Measurements from ENCODE around the gene OIT3. TPM values are rescaled to one million over a fixed set of nuclear protein-coding genes. Genes with fewer than 3 reads are reported as not detected.

OIT3 gene
- polyA plus RNA-seq, 2 of the 4 experiments (the other 2 are of a cell fraction): 0.06 to 0.08 TPM

GRCh38 chr10:72943498-72944234, 50.1 kb downstream of the OIT3 start:
- TF ChIP-seq, protein P1, sequence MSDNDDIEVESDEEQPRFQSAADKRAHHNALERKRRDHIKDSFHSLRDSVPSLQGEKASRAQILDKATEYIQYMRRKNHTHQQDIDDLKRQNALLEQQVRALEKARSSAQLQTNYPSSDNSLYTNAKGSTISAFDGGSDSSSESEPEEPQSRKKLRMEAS (IDR thresholded peaks at IDR 0.05): no peak
- TF ChIP-seq TFCP2L1 (CRISPR knock-in tag; IDR thresholded peaks at IDR 0.05) (no peak), RARB (CRISPR knock-in tag; IDR thresholded peaks at IDR 0.05) (no peak), FOXS1 (CRISPR knock-in tag; IDR thresholded peaks at IDR 0.05) (no peak), BHLHE40 (IDR thresholded peaks at IDR 0.05; ENCODE audit: low read depth, low read length) (no peak), HOXB13 (CRISPR knock-in tag; IDR thresholded peaks at IDR 0.05; ENCODE audit: low read depth) (no peak), CBX2 (IDR thresholded peaks at IDR 0.05; ENCODE audit: borderline replicate concordance, low read depth) (no peak), HES2 (IDR thresholded peaks at IDR 0.05) (no peak), HMGXB4 (CRISPR knock-in tag; IDR thresholded peaks at IDR 0.05; ENCODE audit: borderline replicate concordance) (no peak), RCOR1 (IDR thresholded peaks at IDR 0.05; ENCODE audit: low read depth, low read length) (no peak), HOXA7 (CRISPR knock-in tag; IDR thresholded peaks at IDR 0.05) (no peak)
- 48% methylated on average over 2 of the region's 2 CpGs for WGBS (ENCODE audit: missing lambda C conversion rate)
- no peaks in the 10 kb centered on the region for H3K9me3 ChIP-seq
- POLR2A ChIA-PET: no interaction called here
- H3K4me2 ChIP-seq: no peak overlapping the region
- no peak for DNase-seq (ENCODE audit: low read depth in 1 of 2, low spot score in 1 of 2)
- H3K4me3 ChIP-seq: no peak overlapping the region
- no peak for FAIRE-seq
- CTCF ChIA-PET: no interaction called here
- no peak overlapping the region for H3K27ac ChIP-seq
- H3K4me1 ChIP-seq: no peaks in the 10 kb centered on the region
- no peak for ATAC-seq

DNA sequence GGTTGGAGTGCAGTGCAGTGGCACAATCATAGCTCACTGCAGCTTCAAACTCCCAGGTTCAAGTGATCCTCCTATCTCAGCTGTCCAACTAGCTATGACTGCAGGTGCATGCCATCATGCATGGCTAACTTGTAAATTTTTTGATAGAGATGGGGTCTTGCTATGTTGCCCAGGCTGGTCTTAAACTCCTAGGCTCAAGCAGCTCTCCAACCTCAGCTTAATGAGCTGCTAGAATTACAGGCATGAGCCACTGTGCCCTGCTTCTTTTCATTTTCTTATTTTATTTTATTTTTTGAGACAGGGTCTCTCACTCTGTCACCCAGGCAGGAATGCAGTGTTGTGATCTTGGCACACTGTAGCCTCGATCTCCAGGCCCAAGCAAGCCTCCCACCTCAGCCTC, 53.4 kb downstream of the OIT3 start:
- DNase-seq (ENCODE audit: low read depth in 1 of 2, low spot score in 1 of 2) (no peak), FAIRE-seq (no peak), ATAC-seq (no peak)
- ChIA-PET CTCF (no interaction called here), POLR2A (no interaction called here)
- Histone ChIP-seq H3K4me1 (no peaks in the 10 kb centered on the region), H3K4me2 (no peak overlapping the region), H3K4me3 (no peak overlapping the region), H3K9me3 (no peaks in the 10 kb centered on the region), H3K27ac (no peak overlapping the region)
- 29% methylated on average over 1 of the region's 1 CpG for WGBS (ENCODE audit: missing lambda C conversion rate)
- TF ChIP-seq HDAC2 (IDR thresholded peaks at IDR 0.05) (no peak), RNF2 (IDR thresholded peaks at IDR 0.05; ENCODE audit: borderline replicate concordance, low read depth) (no peak), EHMT2 (IDR thresholded peaks at IDR 0.05; ENCODE audit: low read depth) (no peak), SREBF2 (IDR thresholded peaks at IDR 0.05) (no peak), MAFK (IDR thresholded peaks at IDR 0.05; ENCODE audit: partially characterized antibody) (no peak), JUNB (IDR thresholded peaks at IDR 0.05) (no peak), CHD4 (IDR thresholded peaks at IDR 0.05; ENCODE audit: borderline replicate concordance) (no peak), REST (IDR thresholded peaks at IDR 0.05) (no peak)

All from A549 (cell line).